CD8-positive, alpha-beta memory T cell (primary cell): Measurements from ENCODE around the gene MAP2K5. TPM values are rescaled to one million over a fixed set of nuclear protein-coding genes. Genes with fewer than 3 reads are reported as not detected.
A peak's percentile ranks its signal among the peaks of the same experiment; 100 is the strongest.

Experiments used
- CTCF ChIA-PET: fragments of 350-600 bp; sonication (Branson Sonifier 250); formaldehyde crosslinking; loops from one replicate; lab custom pipeline; 2021; ENCODE audit warnings: antibody characterized with exemption; lab: Charles Lee
- POLR2A ChIA-PET: fragments of 350-600 bp; sonication (Branson Sonifier 250); formaldehyde crosslinking; loops from one replicate; lab custom pipeline; 2021; ENCODE audit warnings: antibody characterized with exemption; lab: Charles Lee
- DNase-seq, 5 donors: peaks; one replicate each; pipeline versions ENCODE4 v3.0.0 to v3.0.0-alpha.2; 2020 to 2022; ENCODE audit warnings: mixed read lengths in 1 of 5
- H3K27ac ChIP-seq: one replicate; pipeline ENCODE4 v1.7.0; 2013; ENCODE audit warnings: low read depth, mild to moderate bottlenecking, low read length, moderate library complexity
- H3K27me3 ChIP-seq: 2 replicates; pipeline ENCODE4 v1.7.0; 2013; ENCODE audit warnings: low read length, mild to moderate bottlenecking; ENCODE audit not compliant: insufficient read depth, poor library complexity, severe bottlenecking
- H3K36me3 ChIP-seq: 2 replicates; pipeline ENCODE4 v1.7.0; 2013; ENCODE audit warnings: mild to moderate bottlenecking, low read length, moderate library complexity; ENCODE audit not compliant: insufficient read depth
- H3K4me1 ChIP-seq: 2 replicates; pipeline ENCODE4 v1.7.0; 2013; ENCODE audit warnings: mild to moderate bottlenecking, low read length, moderate library complexity; ENCODE audit not compliant: insufficient read depth
- H3K4me3 ChIP-seq: 2 replicates; pipeline ENCODE4 v1.7.0; 2013; ENCODE audit warnings: mild to moderate bottlenecking, low read length
- H3K9me3 ChIP-seq: 2 replicates; pipeline ENCODE4 v1.7.0; 2013; ENCODE audit warnings: mild to moderate bottlenecking, low read length
- H3K27ac Mint-ChIP-seq, 8 donors: one replicate each; pipeline ENCODE4 v1.8.0; 2020 to 2021; ENCODE audit warnings: mixed read lengths in 8 of 8, mild to moderate bottlenecking in 6 of 8, inconsistent platforms in 3 of 8, moderate library complexity in 3 of 8
- H3K27me3 Mint-ChIP-seq, 2 donors: one replicate each; pipeline ENCODE4 v1.8.0; 2020 to 2021; ENCODE audit warnings: mixed read lengths in 2 of 2, mild to moderate bottlenecking in 1 of 2, moderate library complexity in 1 of 2
- H3K36me3 Mint-ChIP-seq, 3 donors: one replicate each; pipeline ENCODE4 v1.8.0; 2020 to 2021; ENCODE audit warnings: mixed read lengths in 3 of 3, inconsistent platforms in 1 of 3, mild to moderate bottlenecking in 1 of 3
- H3K4me1 Mint-ChIP-seq, 3 donors: one replicate each; pipeline ENCODE4 v1.8.0; 2020 to 2021; ENCODE audit warnings: mixed read lengths in 3 of 3, inconsistent platforms in 1 of 3, mild to moderate bottlenecking in 1 of 3
- H3K4me3 Mint-ChIP-seq, 7 donors: one replicate each; pipeline ENCODE4 v1.8.0; 2020 to 2021; ENCODE audit warnings: mixed read lengths in 7 of 7, mild to moderate bottlenecking in 6 of 7, moderate library complexity in 4 of 7, inconsistent platforms in 2 of 7
- H3K9me3 Mint-ChIP-seq, 5 donors: one replicate each; pipeline ENCODE4 v1.8.0; 2020 to 2022; ENCODE audit warnings: mixed read lengths in 5 of 5, mild to moderate bottlenecking in 3 of 5, moderate library complexity in 2 of 5, inconsistent platforms in 1 of 5
- polyA plus RNA-seq: library from polyadenylated mRNA; unstranded; fragments of 300-500 nt; fragmentation: Illumina TruSeq; gene quantifications from one replicate; pipeline ENCODE4 v1.2.3, GENCODE V29; 2021
- total RNA-seq, 2 experiments: library from RNA; stranded (reverse); gene quantifications; one replicate each; pipeline ENCODE4 v1.2.3, GENCODE V29; 2021

Gene MAP2K5
- total and polyA plus RNA-seq, 3 experiments from 2014 or later = 20.0 to 21.4 (median 20.1) TPM

- Histone ChIP-seq H3K4me3 (no peak overlapping the region), H3K27me3 (no peaks in the 10 kb centered on the region), H3K36me3 (no peaks in the 10 kb centered on the region), H3K27ac (no peak overlapping the region), H3K4me1 (no peaks in the 10 kb centered on the region), H3K9me3 (no peaks in the 10 kb centered on the region)
- Mint-ChIP-seq H3K9me3 (no peaks in the 10 kb centered on the region), H3K27me3 (peaks cover 0 to 3% of the 10 kb centered on the region in 2 donors), H3K27ac (no peak overlapping the region), H3K4me3 (peak overlapping the region in 1 of 7 donors; percentile 27), H3K4me1 (peaks cover 0 to 3% (median 0%) of the 10 kb centered on the region in 3 donors), H3K36me3 (peaks cover 8 to 63% (median 23%) of the 10 kb centered on the region in 3 donors)
- CTCF ChIA-PET = no interaction called here
- POLR2A ChIA-PET = no interaction called here
- no peak for DNase-seq
Observed at GRCh38 chr15:67515090-67515489, 27.4 kb upstream of the MAP2K5 start.

GRCh38 chr15:67515557-67515956 lies 26.9 kb upstream of the MAP2K5 start:
- Histone ChIP-seq H3K4me3 (no peak overlapping the region), H3K9me3 (no peaks in the 10 kb centered on the region), H3K36me3 (no peaks in the 10 kb centered on the region), H3K27me3 (no peaks in the 10 kb centered on the region), H3K27ac (no peak overlapping the region), H3K4me1 (no peaks in the 10 kb centered on the region)
- Mint-ChIP-seq H3K27ac (no peak overlapping the region), H3K9me3 (no peaks in the 10 kb centered on the region), H3K36me3 (peaks cover 8 to 62% (median 21%) of the 10 kb centered on the region in 3 donors), H3K4me1 (peaks cover 3 to 7% (median 3%) of the 10 kb centered on the region in 3 donors), H3K4me3 (no peak overlapping the region), H3K27me3 (peaks cover 0 to 3% of the 10 kb centered on the region in 2 donors)
- no peak for DNase-seq
- ChIA-PET CTCF (no interaction called here), POLR2A (no interaction called here)

- Histone ChIP-seq H3K27me3 (no peaks in the 10 kb centered on the region), H3K9me3 (no peaks in the 10 kb centered on the region), H3K27ac (peak overlapping the region; percentile 78), H3K36me3 (no peaks in the 10 kb centered on the region), H3K4me3 (peak overlapping the region; percentile 95), H3K4me1 (peaks cover 25% of the 10 kb centered on the region)
- H3K4me1 Mint-ChIP-seq = peaks cover 28 to 44% (median 33%) of the 10 kb centered on the region in 3 donors
- no peaks in the 10 kb centered on the region for H3K9me3 Mint-ChIP-seq
- no peak for DNase-seq
- peak overlapping the region; percentile 89 to 96 (median 93) for H3K4me3 Mint-ChIP-seq
- H3K27me3 Mint-ChIP-seq = peaks cover 0 to 3% of the 10 kb centered on the region in 2 donors
- H3K36me3 Mint-ChIP-seq = peaks cover 0 to 29% (median 3%) of the 10 kb centered on the region in 3 donors
- ChIA-PET POLR2A (interaction anchor here (0.9 to 2.9 kb wide), 4 partner anchors 22 to 757 kb away, joined by 3 to 33 read pairs (median 6); partner anchors contain the start of genes FEM1B and MAP2K5), CTCF (interaction anchor here (2.0 kb wide), 1 partner anchor 10 kb away, joined by 8 read pairs; no protein-coding TSS in a partner anchor)
- H3K27ac Mint-ChIP-seq = peak overlapping the region; percentile 89 to 98 (median 95)
Observed at GRCh38 chr15:67520321-67521028, 22.0 kb upstream of the MAP2K5 start.

- H3K36me3 Mint-ChIP-seq = peaks cover 0 to 25% (median 3%) of the 10 kb centered on the region in 3 donors
- H3K36me3 ChIP-seq = no peaks in the 10 kb centered on the region
- H3K27me3 ChIP-seq = no peaks in the 10 kb centered on the region
- H3K27ac ChIP-seq = peak within 1 kb of the TSS; percentile 78
- POLR2A ChIA-PET = interaction anchor here (0.9 to 2.9 kb wide), 5 partner anchors 21 to 757 kb away, joined by 3 to 33 read pairs (median 3); partner anchors contain the start of genes FEM1B and MAP2K5
- H3K4me1 Mint-ChIP-seq = peaks cover 28 to 48% (median 33%) of the 10 kb centered on the region in 3 donors
- no peaks in the 10 kb centered on the region for H3K9me3 Mint-ChIP-seq
- peak within 1 kb of the TSS; percentile 95 for H3K4me3 ChIP-seq
- peak; percentile 76 to 90 (median 87) for DNase-seq
- peak within 1 kb of the TSS; percentile 91 to 98 (median 96) for H3K27ac Mint-ChIP-seq
- no peaks in the 10 kb centered on the region for H3K9me3 ChIP-seq
- CTCF ChIA-PET = interaction anchor here (1.6 to 2.0 kb wide), 2 partner anchors 9 to 21 kb away, joined by 4 to 8 read pairs; partner anchors contain the start of gene MAP2K5
- peak within 1 kb of the TSS; percentile 90 to 96 (median 93) for H3K4me3 Mint-ChIP-seq
- peaks cover 0 to 3% of the 10 kb centered on the region in 2 donors for H3K27me3 Mint-ChIP-seq
- H3K4me1 ChIP-seq = peaks cover 25% of the 10 kb centered on the region
Observed at GRCh38 chr15:67521029-67521782, 21.3 kb upstream of the MAP2K5 start, which contains the start of gene C15orf61. Gene C15orf61 (plus strand): TSS chr15:67521131. CDS start chr15:67521249, 118 bp downstream.

- Histone ChIP-seq H3K9me3 (no peaks in the 10 kb centered on the region), H3K27ac (peak overlapping the region; percentile 78), H3K36me3 (no peaks in the 10 kb centered on the region), H3K27me3 (no peaks in the 10 kb centered on the region), H3K4me3 (peak overlapping the region; percentile 95), H3K4me1 (peaks cover 25% of the 10 kb centered on the region)
- POLR2A ChIA-PET = interaction anchor here (0.9 to 2.9 kb wide), 3 partner anchors 20 to 419 kb away, joined by 3 to 33 read pairs (median 3); partner anchors contain the start of gene MAP2K5
- Mint-ChIP-seq H3K9me3 (no peaks in the 10 kb centered on the region), H3K4me3 (peak overlapping the region; percentile 85 to 96 (median 93)), H3K27me3 (peaks cover 0 to 3% of the 10 kb centered on the region in 2 donors), H3K27ac (peak overlapping the region; percentile 69 to 97 (median 94)), H3K4me1 (peaks cover 28 to 48% (median 33%) of the 10 kb centered on the region in 3 donors), H3K36me3 (peaks cover 0 to 27% (median 7%) of the 10 kb centered on the region in 3 donors)
- CTCF ChIA-PET = interaction anchor here (1.6 to 2.0 kb wide), 2 partner anchors 8 to 20 kb away, joined by 4 to 8 read pairs; partner anchors contain the start of gene MAP2K5
- no peak for DNase-seq
Observed at GRCh38 chr15:67521783-67522568, 20.5 kb upstream of the MAP2K5 start.

GRCh38 chr15:67523330-67523729 lies 19.2 kb upstream of the MAP2K5 start:
- CTCF ChIA-PET = no interaction called here
- Mint-ChIP-seq H3K27ac (peak overlapping the region in 2 of 8 donors; percentile 69 to 97), H3K4me1 (peaks cover 28 to 45% (median 33%) of the 10 kb centered on the region in 3 donors), H3K36me3 (peaks cover 0 to 28% (median 4%) of the 10 kb centered on the region in 3 donors), H3K4me3 (peak overlapping the region in 6 of 7 donors; percentile 20 to 95 (median 82)), H3K27me3 (peaks cover 0 to 3% of the 10 kb centered on the region in 2 donors), H3K9me3 (no peaks in the 10 kb centered on the region)
- no peaks in the 10 kb centered on the region for H3K27me3 ChIP-seq
- H3K36me3 ChIP-seq = no peaks in the 10 kb centered on the region
- H3K4me1 ChIP-seq = peaks cover 25% of the 10 kb centered on the region
- no peak for DNase-seq
- POLR2A ChIA-PET = interaction anchor here (1.0 kb wide), 1 partner anchor 15 kb away, joined by 7 read pairs; no protein-coding TSS in a partner anchor
- H3K27ac ChIP-seq = no peak overlapping the region
- H3K9me3 ChIP-seq = no peaks in the 10 kb centered on the region
- H3K4me3 ChIP-seq = no peak overlapping the region

- H3K9me3 ChIP-seq = no peaks in the 10 kb centered on the region
- Mint-ChIP-seq H3K36me3 (peaks cover 0 to 29% (median 8%) of the 10 kb centered on the region in 3 donors), H3K27me3 (no peaks in the 10 kb centered on the region), H3K27ac (peak overlapping the region in 3 of 8 donors; percentile 1 to 83 (median 46)), H3K4me1 (peaks cover 28 to 45% (median 33%) of the 10 kb centered on the region in 3 donors), H3K9me3 (no peaks in the 10 kb centered on the region), H3K4me3 (peak overlapping the region in 2 of 7 donors; percentile 39 to 44)
- DNase-seq = no peak
- no peak overlapping the region for H3K4me3 ChIP-seq
- H3K27ac ChIP-seq = no peak overlapping the region
- peaks cover 25% of the 10 kb centered on the region for H3K4me1 ChIP-seq
- H3K36me3 ChIP-seq = no peaks in the 10 kb centered on the region
- POLR2A ChIA-PET = interaction anchor here (1.0 kb wide), 1 partner anchor 14 kb away, joined by 7 read pairs; no protein-coding TSS in a partner anchor
- H3K27me3 ChIP-seq = no peaks in the 10 kb centered on the region
- CTCF ChIA-PET = no interaction called here
Observed at GRCh38 chr15:67524235-67524634, 18.3 kb upstream of the MAP2K5 start.
